Right renal pelvis (tissue), 4 donors: ENCODE results near the gene SUPV3L1. TPM values are rescaled to one million over a fixed set of nuclear protein-coding genes. Genes with fewer than 3 reads are reported as not detected.

ENCODE experiments used
- DNase-seq, 4 donors: peaks; one replicate each; pipeline ENCODE4 v3.0.0-alpha.2; 2013; ENCODE audit warnings: low read depth in 4 of 4, low spot score in 3 of 4, missing footprints in 1 of 4
- polyA plus RNA-seq, 4 donors: library from polyadenylated mRNA; unstranded; fragments of 120-200 nt; gene quantifications; one replicate each; pipeline ENCODE4 v1.2.1, GENCODE V29; 2013; ENCODE audit not compliant: insufficient read length in 4 of 4

The SUPV3L1 gene
- polyA plus RNA-seq, 4 donors: 34.1 to 44.1 (median 36.3) TPM

GRCh38 chr10:69226919-69227450 is 47.0 kb downstream of the SUPV3L1 start:
- DNase-seq: no peak

DNA sequence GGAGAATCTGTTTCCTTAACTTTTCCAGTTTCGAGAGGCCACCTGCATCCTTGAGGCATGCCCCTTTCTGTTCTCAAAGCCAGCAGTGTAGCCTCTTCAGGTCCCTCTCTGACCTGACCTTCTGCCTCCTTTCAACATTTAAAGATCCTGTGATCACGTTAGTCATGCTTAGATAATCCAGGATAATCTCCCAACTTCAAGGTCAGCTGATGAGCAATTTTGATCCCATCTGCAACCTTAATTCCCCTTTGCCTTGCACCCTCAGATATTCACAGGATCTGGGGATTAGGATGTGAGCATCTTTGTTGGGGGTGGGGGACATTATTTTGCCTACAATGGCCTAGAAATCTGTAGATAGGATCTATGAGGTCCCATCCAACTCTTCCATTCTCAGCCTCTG is 48.1 kb downstream of the SUPV3L1 start:
- no peak for DNase-seq

GRCh38 chr10:69229616-69229916 is 49.5 kb downstream of the SUPV3L1 start:
- no peak for DNase-seq

- no peak for DNase-seq
These were observed 50.1 kb downstream of the SUPV3L1 start for GRCh38 chr10:69230128-69230527.

DNA sequence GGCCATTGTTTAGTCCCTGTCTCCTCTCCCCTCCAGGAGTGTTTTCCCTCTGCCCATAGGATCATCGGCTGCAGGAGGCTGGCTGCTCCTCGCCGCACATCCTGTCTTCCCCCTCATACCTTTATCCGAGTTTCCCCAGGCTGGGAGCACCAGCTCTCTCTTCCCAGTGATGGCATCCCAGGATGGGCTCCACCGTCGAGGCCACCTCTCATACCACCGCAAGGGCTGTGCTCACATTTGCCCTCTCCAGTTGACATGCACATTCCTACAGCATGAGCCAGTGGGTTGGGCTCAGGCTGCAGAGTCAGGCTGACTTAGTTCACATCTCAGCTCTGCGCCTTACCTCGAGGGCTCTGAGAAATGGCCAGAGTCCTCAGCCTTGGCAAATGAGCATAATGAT is 52.2 kb downstream of the SUPV3L1 start:
- DNase-seq: no peak

DNA sequence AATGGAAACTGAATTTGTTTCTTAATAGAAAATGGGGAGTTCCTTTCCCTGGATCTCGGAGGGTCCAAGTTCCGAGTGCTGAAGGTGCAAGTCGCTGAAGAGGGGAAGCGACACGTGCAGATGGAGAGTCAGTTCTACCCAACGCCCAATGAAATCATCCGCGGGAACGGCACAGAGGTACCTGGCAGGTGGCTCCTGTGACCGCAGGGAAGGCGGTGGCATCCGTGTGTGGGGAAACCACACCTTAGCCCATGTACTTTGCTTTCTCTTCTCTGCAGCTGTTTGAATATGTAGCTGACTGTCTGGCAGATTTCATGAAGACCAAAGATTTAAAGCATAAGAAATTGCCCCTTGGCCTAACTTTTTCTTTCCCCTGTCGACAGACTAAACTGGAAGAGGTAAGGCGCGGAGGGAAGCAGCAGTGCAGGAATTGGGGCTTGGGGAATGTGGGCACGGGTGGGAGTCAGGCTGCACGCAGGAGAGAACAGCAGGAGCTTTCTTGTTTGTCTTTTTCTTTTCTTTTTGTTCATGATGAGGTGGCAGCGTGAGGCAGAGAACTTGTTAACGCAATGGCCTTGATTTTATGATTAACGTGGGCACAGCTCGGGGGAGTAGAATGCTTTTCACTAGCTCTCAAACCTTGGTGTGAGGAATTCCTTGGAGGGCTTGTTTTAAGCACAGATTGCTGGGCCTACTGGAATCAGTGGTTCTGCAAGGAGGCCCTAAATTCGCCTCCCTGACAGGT is 52.9 kb downstream of the SUPV3L1 start:
- no peak for DNase-seq

GRCh38 chr10:69234447-69234846 is 54.4 kb downstream of the SUPV3L1 start:
- no peak for DNase-seq

DNA sequence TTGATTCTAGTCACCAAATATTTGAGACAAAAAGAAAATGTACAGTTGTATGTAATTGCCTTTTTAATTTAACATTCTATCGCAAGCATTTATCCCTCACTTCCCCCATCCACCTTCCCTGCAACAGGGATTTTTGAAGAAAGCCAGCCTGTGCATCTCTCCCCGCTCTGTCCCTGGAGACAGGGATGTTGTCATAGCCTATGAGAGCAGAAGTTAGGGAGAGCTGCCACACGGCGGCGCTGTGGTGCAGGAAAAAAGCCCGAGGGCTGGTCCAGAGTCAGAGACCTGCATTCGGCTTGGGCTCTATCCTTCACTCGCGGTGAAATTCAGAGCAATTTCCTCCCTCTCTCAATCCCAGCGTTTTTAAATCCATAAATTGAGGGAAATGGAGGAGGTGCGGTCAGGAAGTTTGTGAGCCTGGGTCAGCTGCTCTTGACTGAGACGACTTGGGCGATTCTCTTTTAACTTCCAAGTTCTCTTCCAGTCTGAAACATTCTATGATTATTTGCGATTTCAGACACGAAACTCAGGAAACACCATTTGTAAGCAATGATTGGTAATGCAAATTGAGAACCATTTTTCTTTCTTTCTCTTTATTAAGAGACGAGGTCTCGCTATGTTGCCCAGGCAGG is 57.6 kb downstream of the SUPV3L1 start:
- peak; percentile 62 to 74 (median 72) for DNase-seq

- no peak for DNase-seq
These were observed 59.1 kb downstream of the SUPV3L1 start for GRCh38 chr10:69239136-69239535.

GRCh38 chr10:69239816-69240434 is 59.9 kb downstream of the SUPV3L1 start:
- DNase-seq: no peak

DNA sequence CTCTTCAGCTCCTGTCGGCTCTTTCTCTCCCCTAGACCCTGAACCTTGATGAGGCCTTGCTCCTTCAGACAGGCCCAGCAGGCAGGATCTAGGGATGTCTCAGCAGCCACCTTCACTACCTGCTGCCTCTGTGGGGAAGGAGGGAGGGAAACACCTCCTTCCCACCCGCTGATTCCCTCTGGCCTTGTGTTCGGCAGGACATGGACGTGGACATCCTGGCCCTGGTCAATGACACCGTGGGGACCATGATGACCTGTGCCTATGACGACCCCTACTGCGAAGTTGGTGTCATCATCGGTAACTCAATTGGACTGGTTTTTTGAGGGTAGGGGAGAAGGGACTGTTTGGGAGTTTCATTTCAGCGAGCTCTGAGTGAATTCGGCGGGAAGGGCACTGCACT is 60.4 kb downstream of the SUPV3L1 start:
- DNase-seq: no peak

DNA sequence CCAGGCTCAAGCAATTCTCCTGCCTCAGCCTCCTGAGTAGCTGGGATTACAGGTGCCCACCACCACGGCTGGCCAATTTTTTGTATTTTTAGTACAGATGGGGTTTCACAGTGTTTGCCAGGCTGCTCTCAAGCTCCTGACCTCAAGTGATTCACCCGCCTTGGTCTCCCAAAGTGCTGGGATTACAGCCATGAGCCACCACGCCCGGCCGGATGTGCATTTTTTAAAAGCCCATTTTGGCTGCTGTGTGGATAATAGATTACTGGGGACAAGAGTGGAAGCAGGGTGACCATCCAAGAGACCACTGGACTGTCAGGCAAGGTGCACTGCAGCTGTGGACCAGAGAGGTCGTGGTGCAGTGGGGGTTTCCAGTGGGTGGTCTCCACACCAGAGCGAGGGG is 61.5 kb downstream of the SUPV3L1 start:
- no peak for DNase-seq

GRCh38 chr10:69242040-69242851 is 62.2 kb downstream of the SUPV3L1 start:
- DNase-seq: no peak

GRCh38 chr10:69242852-69243212 is 62.8 kb downstream of the SUPV3L1 start:
- DNase-seq: no peak

DNA sequence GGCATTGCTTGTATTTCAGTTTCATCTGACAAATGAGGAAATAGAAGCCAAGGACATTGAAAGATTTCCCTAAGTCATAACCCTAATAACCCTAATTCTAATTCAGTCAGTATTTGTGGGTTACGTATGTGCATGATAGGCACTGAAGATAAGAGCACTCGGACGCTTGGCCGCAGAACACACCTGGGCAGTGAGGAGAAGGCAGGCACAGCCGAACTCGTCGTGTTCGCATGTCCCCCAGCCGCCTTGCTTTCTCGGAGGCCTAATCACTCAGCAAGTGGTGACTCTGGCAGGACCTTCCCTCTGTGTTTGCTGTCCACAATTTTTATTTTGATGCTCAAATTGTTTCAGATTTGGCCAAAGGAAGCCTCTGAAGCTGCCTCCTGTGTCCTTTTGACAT is 63.8 kb downstream of the SUPV3L1 start:
- DNase-seq: no peak

GRCh38 chr10:69246036-69246435 is 66.0 kb downstream of the SUPV3L1 start:
- DNase-seq: no peak

- no peak for DNase-seq
These were observed 66.7 kb downstream of the SUPV3L1 start for GRCh38 chr10:69246581-69247312.

- DNase-seq: no peak
These were observed 67.3 kb downstream of the SUPV3L1 start for GRCh38 chr10:69247313-69247710.

DNA sequence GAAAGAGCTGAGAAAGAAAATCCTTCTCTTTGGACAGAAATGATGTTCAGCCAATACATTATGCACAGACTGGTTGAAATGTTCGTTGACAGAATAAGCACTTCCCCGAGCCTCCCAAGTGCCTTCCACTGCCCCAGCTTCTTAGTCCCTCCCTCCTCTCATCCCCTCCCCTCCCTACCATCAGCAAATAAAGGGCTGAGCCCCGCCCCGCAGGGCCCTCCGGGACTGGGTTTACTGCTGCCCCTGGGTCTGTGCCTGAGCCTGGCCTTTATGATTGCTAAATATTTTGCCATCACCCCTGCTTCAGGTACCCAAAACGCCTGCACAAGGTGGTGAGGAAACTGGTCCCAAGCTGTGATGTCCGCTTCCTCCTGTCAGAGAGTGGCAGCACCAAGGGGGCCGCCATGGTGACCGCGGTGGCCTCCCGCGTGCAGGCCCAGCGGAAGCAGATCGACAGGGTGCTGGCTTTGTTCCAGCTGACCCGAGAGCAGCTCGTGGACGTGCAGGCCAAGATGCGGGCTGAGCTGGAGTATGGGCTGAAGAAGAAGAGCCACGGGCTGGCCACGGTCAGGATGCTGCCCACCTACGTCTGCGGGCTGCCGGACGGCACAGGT is 68.2 kb downstream of the SUPV3L1 start:
- DNase-seq: no peak

- no peak for DNase-seq
These were observed 70.0 kb downstream of the SUPV3L1 start for GRCh38 chr10:69250041-69250440.
